ENCODE results near the gene PPP4R4.

DNA sequence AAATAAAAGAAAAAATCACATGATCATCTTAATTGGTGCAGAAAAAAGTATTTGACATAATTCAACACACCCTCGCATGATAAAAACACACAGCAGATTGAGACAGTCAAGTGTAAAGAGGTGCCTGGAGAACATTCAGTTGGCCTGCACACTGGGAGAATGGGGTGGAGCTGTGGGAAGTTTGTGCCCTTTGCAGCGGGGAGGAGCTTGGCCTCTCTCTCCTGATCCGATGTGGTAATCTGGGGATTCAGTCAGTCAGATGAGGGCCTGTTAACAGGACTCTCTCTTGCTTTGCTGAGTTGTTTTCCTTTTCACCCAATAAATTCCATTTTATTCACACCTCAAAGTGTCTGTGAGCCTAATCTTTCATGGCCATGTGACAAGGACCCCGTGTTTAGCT lies 143.1 kb downstream of the PPP4R4 start:
- TF ChIP-seq, protein P1, sequence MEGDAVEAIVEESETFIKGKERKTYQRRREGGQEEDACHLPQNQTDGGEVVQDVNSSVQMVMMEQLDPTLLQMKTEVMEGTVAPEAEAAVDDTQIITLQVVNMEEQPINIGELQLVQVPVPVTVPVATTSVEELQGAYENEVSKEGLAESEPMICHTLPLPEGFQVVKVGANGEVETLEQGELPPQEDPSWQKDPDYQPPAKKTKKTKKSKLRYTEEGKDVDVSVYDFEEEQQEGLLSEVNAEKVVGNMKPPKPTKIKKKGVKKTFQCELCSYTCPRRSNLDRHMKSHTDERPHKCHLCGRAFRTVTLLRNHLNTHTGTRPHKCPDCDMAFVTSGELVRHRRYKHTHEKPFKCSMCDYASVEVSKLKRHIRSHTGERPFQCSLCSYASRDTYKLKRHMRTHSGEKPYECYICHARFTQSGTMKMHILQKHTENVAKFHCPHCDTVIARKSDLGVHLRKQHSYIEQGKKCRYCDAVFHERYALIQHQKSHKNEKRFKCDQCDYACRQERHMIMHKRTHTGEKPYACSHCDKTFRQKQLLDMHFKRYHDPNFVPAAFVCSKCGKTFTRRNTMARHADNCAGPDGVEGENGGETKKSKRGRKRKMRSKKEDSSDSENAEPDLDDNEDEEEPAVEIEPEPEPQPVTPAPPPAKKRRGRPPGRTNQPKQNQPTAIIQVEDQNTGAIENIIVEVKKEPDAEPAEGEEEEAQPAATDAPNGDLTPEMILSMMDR (IDR thresholded peaks at IDR 0.05): no peak
- TF ChIP-seq POLR2A (IDR thresholded peaks at IDR 0.05) (no peak), POLR2AphosphoS5 (IDR thresholded peaks at IDR 0.05) (peak in 1 of 2 donors; percentile 33)

Data from upper lobe of left lung (tissue), 4 donors.